ENCODE results near the gene SPEF1.

GRCh38 chr20:3794701-3795420 lies 13.6 kb upstream of the SPEF1 start:
- no peak for TF ChIP-seq SUZ12 (IDR thresholded peaks at IDR 0.05; ENCODE audit: extremely low read depth, insufficient read depth, insufficient read length)
- no peak for TF ChIP-seq YY1 (IDR thresholded peaks at IDR 0.05; ENCODE audit: insufficient read depth, insufficient read length)

Data from NT2/D1 (cell line).